ENCODE data around the gene DDX51. TPM values are rescaled to one million over a fixed set of nuclear protein-coding genes. Genes with fewer than 3 reads are reported as not detected.
A peak's percentile ranks its signal among the peaks of the same experiment; 100 is the strongest.

Gene DDX51
- total and polyA plus RNA-seq, 2 of the 13 experiments (the other 11 are each of a cell fraction or from before 2014, with no cell fraction given), result 10.1 TPM

- WGBS (ENCODE audit: low lambda C conversion rate), result 0% methylated on average over 3 of the region's 35 CpGs
- ChIA-PET CTCF (ENCODE audit: low intra/inter-chr PET ratio, low total read pairs) (no interaction called here), POLR2A (no interaction called here)
- no peak overlapping the region for H3K4me3 ChIP-seq (replicated peaks in 1 of 3; ENCODE audit: insufficient read depth in 1 of 3, low read depth in 2 of 3, low read length in 3 of 3)
- H3K27ac ChIP-seq (ENCODE audit: extremely low read length, insufficient read depth, low read length), result no peak overlapping the region
- ATAC-seq, result peak; percentile 16
- H3K4me2 ChIP-seq (ENCODE audit: low read depth, low read length), result no peak overlapping the region
- peaks cover 4% of the 10 kb centered on the region; the same call in 1 of the 2 replicates for H4K20me1 ChIP-seq (ENCODE audit: insufficient read depth, low read length)
- no peak overlapping the region for H2AFZ ChIP-seq (ENCODE audit: low read length)
- BruUV-seq (replicated peaks), result no TSS peak
- H3K4me1 ChIP-seq (ENCODE audit: insufficient read depth, low read length), result no peaks in the 10 kb centered on the region
- TF ChIP-seq PPARG (CRISPR knock-in tag; conservative IDR thresholded peaks at IDR 0.05), result no peak
- no peak for TF ChIP-seq E2F5 (CRISPR knock-in tag; conservative IDR thresholded peaks at IDR 0.05)
- TF ChIP-seq GATAD1 (CRISPR knock-in tag; IDR thresholded peaks at IDR 0.05), result no peak
- TF ChIP-seq NFAT5 (CRISPR knock-in tag; IDR thresholded peaks at IDR 0.05), result no peak
- no peak for TF ChIP-seq SOX5 (CRISPR knock-in tag; IDR thresholded peaks at IDR 0.05; ENCODE audit: borderline replicate concordance)
- no peak for TF ChIP-seq ZNF83 (CRISPR knock-in tag; IDR thresholded peaks at IDR 0.05; ENCODE audit: borderline replicate concordance)
- TF ChIP-seq KLF11 (CRISPR knock-in tag; IDR thresholded peaks at IDR 0.05), result no peak
- TF ChIP-seq ZNF326 (CRISPR knock-in tag; IDR thresholded peaks at IDR 0.05; ENCODE audit: borderline replicate concordance), result no peak
- TF ChIP-seq ZNF337 (CRISPR knock-in tag; IDR thresholded peaks at IDR 0.05; ENCODE audit: borderline replicate concordance, low read depth), result no peak
- no peak for TF ChIP-seq TRIM24 (CRISPR knock-in tag; IDR thresholded peaks at IDR 0.05)
- TF ChIP-seq LCORL (IDR thresholded peaks at IDR 0.05), result no peak
- TF ChIP-seq LCORL (CRISPR knock-in tag; IDR thresholded peaks at IDR 0.05), result no peak
- no peak for TF ChIP-seq ZNF160 (CRISPR knock-in tag; IDR thresholded peaks at IDR 0.05)
- TF ChIP-seq SMARCC2 (IDR thresholded peaks at IDR 0.05), result no peak
- TF ChIP-seq ELF1 (CRISPR knock-in tag; IDR thresholded peaks at IDR 0.05), result no peak
- no peak for TF ChIP-seq ZBTB33 (CRISPR knock-in tag; IDR thresholded peaks at IDR 0.05)
- no peak for TF ChIP-seq ZNF558 (CRISPR knock-in tag; IDR thresholded peaks at IDR 0.05; ENCODE audit: borderline replicate concordance)
- DNase-seq (ENCODE audit: low spot score), result no peak
- no peak overlapping the region for H3K9ac ChIP-seq (ENCODE audit: insufficient read depth, low read depth, low read length)
- intact Hi-C loops (cut with micrococcal nuclease; ENCODE audit: unreplicated experiment) (no loop called here), in situ Hi-C loops (cut with HindIII; ENCODE audit: extremely low pct_ligation_motif_present, low pct_unique_long_range_greater_than_20kb) (no loop called here)
- H3K27me3 ChIP-seq (ENCODE audit: control insufficient read depth in 1 of 2, insufficient read depth in 2 of 2, low read length in 2 of 2), result peaks cover 29 to 88% of the 10 kb centered on the region in 2 experiments
- no peak for FAIRE-seq
- H3K9me3 ChIP-seq (ENCODE audit: low read length), result no peaks in the 10 kb centered on the region
- H3K36me3 ChIP-seq (replicated peaks in 1 of 2; ENCODE audit: control insufficient read depth in 1 of 2, insufficient read depth in 2 of 2, low read length in 2 of 2), result no peaks in the 10 kb centered on the region
- no peaks in the 10 kb centered on the region for H3K79me2 ChIP-seq (ENCODE audit: insufficient read depth, low read length)
Observed at GRCh38 chr12:132175496-132176384, 31.6 kb upstream of the DDX51 start.
